ENCODE results near the gene CDIPT. TPM values are rescaled to one million over a fixed set of nuclear protein-coding genes. Genes with fewer than 3 reads are reported as not detected.

The CDIPT gene
- total RNA-seq, 3 donors from 2014 or later (not counting 1 experiment from before 2014, with no cell fraction given): 42.3 to 66.9 (median 53.0) TPM

- peaks cover 14% of the 10 kb centered on the region for H3K36me3 ChIP-seq (ENCODE audit: control insufficient read depth, insufficient read depth, low read length)
- no peaks in the 10 kb centered on the region for H3K4me1 ChIP-seq (ENCODE audit: control insufficient read depth, insufficient read depth, low read length)
- no peak for TF ChIP-seq CTCF (IDR thresholded peaks at IDR 0.05)
- Mint-ChIP-seq H3K9me3 (no peaks in the 10 kb centered on the region), H3K4me3 (no peak overlapping the region), H3K27me3 (ENCODE audit: low read depth in 2 of 2) (no peaks in the 10 kb centered on the region), H3K27ac (no peak overlapping the region), H3K36me3 (no peaks in the 10 kb centered on the region), H3K4me1 (no peaks in the 10 kb centered on the region)
- H3K4me3 ChIP-seq (ENCODE audit: low read length): no peak overlapping the region
- no peaks in the 10 kb centered on the region for H3K9me3 ChIP-seq (ENCODE audit: control insufficient read depth, insufficient read depth, low read length)
- DNase-seq: no peak
- 86% methylated on average over 5 of the region's 5 CpGs for WGBS (ENCODE audit: insufficient coverage)
- no peaks in the 10 kb centered on the region for H3K27me3 ChIP-seq (ENCODE audit: control insufficient read depth, insufficient read depth, low read length)
- H3K27ac ChIP-seq (ENCODE audit: low read length): no peak overlapping the region
- no peak for ATAC-seq
- intact Hi-C loops (cut with micrococcal nuclease): no loop called here
Observed at GRCh38 chr16:29854520-29855100, 8.4 kb downstream of the CDIPT start.

- ATAC-seq (no peak), DNase-seq (no peak)
- H3K36me3 ChIP-seq (ENCODE audit: control insufficient read depth, insufficient read depth, low read length): peaks cover 5% of the 10 kb centered on the region
- no peaks in the 10 kb centered on the region for H3K9me3 Mint-ChIP-seq
- no peak for TF ChIP-seq CTCF (IDR thresholded peaks at IDR 0.05)
- H3K4me3 ChIP-seq (ENCODE audit: low read length): no peak overlapping the region
- no peaks in the 10 kb centered on the region for H3K9me3 ChIP-seq (ENCODE audit: control insufficient read depth, insufficient read depth, low read length)
- H3K36me3 Mint-ChIP-seq: no peaks in the 10 kb centered on the region
- H3K4me1 Mint-ChIP-seq: peaks cover 0 to 6% of the 10 kb centered on the region in 2 donors
- no peaks in the 10 kb centered on the region for H3K27me3 ChIP-seq (ENCODE audit: control insufficient read depth, insufficient read depth, low read length)
- no peak overlapping the region for H3K27ac ChIP-seq (ENCODE audit: low read length)
- no peak overlapping the region for H3K27ac Mint-ChIP-seq
- 94% methylated on average over 5 of the region's 7 CpGs for WGBS (ENCODE audit: insufficient coverage)
- no peaks in the 10 kb centered on the region for H3K27me3 Mint-ChIP-seq (ENCODE audit: low read depth in 2 of 2)
- intact Hi-C loops (cut with micrococcal nuclease): no loop called here
- H3K4me1 ChIP-seq (ENCODE audit: control insufficient read depth, insufficient read depth, low read length): peaks cover 5% of the 10 kb centered on the region
- no peak overlapping the region for H3K4me3 Mint-ChIP-seq
Observed at GRCh38 chr16:29852654-29853053, 10.4 kb downstream of the CDIPT start.

GRCh38 chr16:29850998-29851397 is 12.0 kb downstream of the CDIPT start:
- peaks cover 0 to 6% of the 10 kb centered on the region in 2 donors for H3K4me1 Mint-ChIP-seq

More at GRCh38 chr16:29850998-29851397, 12.0 kb downstream of the CDIPT start:
- H3K36me3 Mint-ChIP-seq: no peaks in the 10 kb centered on the region
- Histone ChIP-seq H3K9me3 (ENCODE audit: control insufficient read depth, insufficient read depth, low read length) (no peaks in the 10 kb centered on the region), H3K4me3 (ENCODE audit: low read length) (no peak overlapping the region), H3K27me3 (ENCODE audit: control insufficient read depth, insufficient read depth, low read length) (no peaks in the 10 kb centered on the region), H3K4me1 (ENCODE audit: control insufficient read depth, insufficient read depth, low read length) (peaks cover 5% of the 10 kb centered on the region), H3K36me3 (ENCODE audit: control insufficient read depth, insufficient read depth, low read length) (peaks cover 15% of the 10 kb centered on the region), H3K27ac (ENCODE audit: low read length) (no peak overlapping the region)
- intact Hi-C loops (cut with micrococcal nuclease): no loop called here
- H3K27ac Mint-ChIP-seq: no peak overlapping the region
- DNase-seq (no peak), ATAC-seq (no peak)
- 83% methylated on average over 2 of the region's 3 CpGs for WGBS (ENCODE audit: insufficient coverage)
- no peaks in the 10 kb centered on the region for H3K27me3 Mint-ChIP-seq (ENCODE audit: low read depth in 2 of 2)
- H3K9me3 Mint-ChIP-seq: no peaks in the 10 kb centered on the region
- no peak overlapping the region for H3K4me3 Mint-ChIP-seq
- TF ChIP-seq CTCF (IDR thresholded peaks at IDR 0.05): no peak

All from natural killer cell (primary cell).